Measurements from ENCODE around the gene ZNF324B. TPM values are rescaled to one million over a fixed set of nuclear protein-coding genes. Genes with fewer than 3 reads are reported as not detected.

The ZNF324B gene
- total RNA-seq: 9.2 and 12.5 TPM in 2 replicates

GRCh38 chr19:58451358-58452101 lies at the start of gene ZNF324B:
ZNF324B (plus strand) TSS chr19:58451622; CDS start chr19:58453702, 2,080 bp downstream.

DNA sequence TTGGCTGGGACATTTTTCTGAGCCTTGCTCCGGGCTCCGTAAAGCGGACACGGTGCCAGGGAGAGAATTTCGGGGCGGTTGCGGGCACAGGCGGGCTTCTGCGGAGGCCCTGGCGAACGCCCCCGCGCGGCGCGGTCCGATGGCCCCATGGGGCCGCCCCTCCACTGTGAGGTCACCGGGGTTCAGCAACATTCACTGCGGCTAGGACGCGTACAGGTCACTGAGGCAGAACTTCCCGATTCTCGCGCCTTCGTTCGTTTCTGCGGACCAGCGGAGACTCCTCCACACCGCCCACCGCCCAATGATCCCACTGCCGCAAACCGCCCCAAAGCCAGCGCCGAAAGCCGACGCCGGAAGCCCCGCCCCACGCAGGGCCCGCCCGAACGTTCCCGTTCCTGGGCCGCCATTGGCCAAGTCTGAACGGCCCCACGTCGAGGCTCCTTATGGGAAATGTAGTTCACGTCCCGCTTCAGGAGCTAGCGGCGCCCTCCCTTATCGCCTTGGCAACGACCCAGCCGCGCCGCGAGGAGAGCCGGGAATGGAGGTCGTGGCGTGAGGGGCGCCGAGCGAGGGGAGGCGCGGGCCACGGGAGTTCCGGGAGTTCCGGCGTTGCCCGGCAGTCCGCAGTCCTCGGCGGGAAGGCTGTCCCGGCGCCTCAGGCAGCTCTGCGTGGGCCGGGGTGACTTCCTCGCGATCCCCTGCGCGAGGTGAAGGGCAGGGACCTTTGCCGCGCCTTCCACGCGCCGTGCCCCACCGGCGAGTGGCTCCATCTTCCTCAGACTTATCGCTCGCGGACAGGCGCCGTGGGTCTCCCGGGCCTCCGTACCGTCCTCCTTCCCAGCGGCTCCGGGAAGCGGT lies 43.0 kb upstream of the ZNF324B start, which contains the start of gene ZNF584:
ZNF584 (plus strand) TSS at position 498 of the 858 bp plus-strand sequence. CDS start 499 bp downstream, outside the sequence.

GRCh38 chr19:58439576-58440554 lies 11.6 kb upstream of the ZNF324B start, which contains the start of gene ZNF132:
ZNF132 (minus strand) TSS chr19:58440153; CDS start chr19:58439821, 332 bp downstream.

GRCh38 chr19:58466760-58467589 lies 15.6 kb downstream of the ZNF324B start, which contains the start of gene ZNF324:
ZNF324 (plus strand) TSS chr19:58467080; CDS start chr19:58469186, 2,106 bp downstream.

DNA sequence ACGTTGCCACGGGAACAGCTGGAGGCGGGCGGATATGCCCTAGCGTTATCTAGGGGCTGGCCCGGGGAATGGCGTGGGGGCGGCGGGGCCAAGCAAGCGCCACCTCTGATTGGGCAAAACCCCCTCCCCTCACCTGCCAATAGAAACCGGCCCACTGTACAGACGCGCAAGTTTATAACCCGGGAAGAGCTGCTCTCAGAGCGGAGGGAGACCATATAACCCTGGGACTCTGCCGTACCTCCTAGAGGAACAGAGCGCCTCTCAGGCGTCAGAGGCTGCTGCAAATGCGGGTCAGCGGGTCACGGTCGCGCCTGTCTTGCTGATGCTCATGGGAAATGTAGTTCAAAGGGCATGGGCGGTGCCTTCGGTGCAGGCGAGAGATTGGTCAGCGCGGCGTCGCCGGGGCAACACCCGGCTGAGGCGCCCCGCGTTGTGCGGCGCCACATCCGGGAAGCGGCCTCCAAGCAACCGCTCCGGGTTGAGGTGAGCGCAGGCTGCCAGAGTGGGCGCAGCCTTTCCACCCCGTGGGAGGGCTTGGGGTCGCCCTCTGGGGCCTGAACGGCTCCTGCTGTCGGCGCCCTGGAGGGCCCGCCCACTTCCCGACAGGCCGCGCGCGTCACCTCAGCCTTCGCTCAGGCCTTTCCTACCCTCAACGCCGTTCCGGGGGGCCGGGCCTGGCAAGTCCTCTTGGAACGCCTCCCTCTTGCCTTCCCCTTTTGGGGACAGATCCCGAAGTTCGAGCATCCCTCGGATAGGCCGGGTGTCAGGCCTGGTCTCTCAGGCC lies 24.5 kb downstream of the ZNF324B start, which contains the start of gene ZNF446:
ZNF446 (plus strand) TSS at position 639 of the 784 bp plus-strand sequence. CDS start 867 bp downstream, outside the sequence.

Other genes starting within 250 kb of the ZNF324B start
- 31.8 and 43.4 TPM in 2 replicates for gene ZNF544, start 222.7 kb upstream of the ZNF324B start, total RNA-seq
- 6.3 and 7.6 TPM in 2 replicates for gene ZNF8, start 172.7 kb upstream of the ZNF324B start, total RNA-seq
- gene ERVK3-1, start 146.2 kb upstream of the ZNF324B start, total RNA-seq: 18.8 and 20.3 TPM in 2 replicates
- gene ZSCAN22, start 124.6 kb upstream of the ZNF324B start, total RNA-seq: 3.0 and 4.2 TPM in 2 replicates
- 10.5 and 11.5 TPM in 2 replicates for gene A1BG, start 98.1 kb upstream of the ZNF324B start, total RNA-seq
- gene ZNF497, start 88.9 kb upstream of the ZNF324B start, total RNA-seq: 0.91 and 2.0 TPM in 2 replicates
- gene ZNF837, start 70.6 kb upstream of the ZNF324B start, total RNA-seq: 1.4 and 1.9 TPM in 2 replicates
- 1,369 and 1,523 TPM in 2 replicates for gene RPS5, start 64.4 kb upstream of the ZNF324B start, total RNA-seq
- gene RNF225, start 56.0 kb upstream of the ZNF324B start, total RNA-seq: 0.13 TPM in 1 of 2 replicates, not detected in the other
- gene ZNF584, start 43.0 kb upstream of the ZNF324B start, total RNA-seq: 16.0 and 25.3 TPM in 2 replicates
- 10.6 and 11.7 TPM in 2 replicates for gene ZNF132, start 11.5 kb upstream of the ZNF324B start, total RNA-seq
- 11.2 and 16.9 TPM in 2 replicates for gene ZNF324, start 15.5 kb downstream of the ZNF324B start, total RNA-seq
- 6.3 and 7.2 TPM in 2 replicates for gene ZNF446, start 24.7 kb downstream of the ZNF324B start, total RNA-seq
- gene SLC27A5, start 60.4 kb downstream of the ZNF324B start, total RNA-seq: 5.1 and 9.1 TPM in 2 replicates
- 8.9 and 9.3 TPM in 2 replicates for gene ZBTB45, start 68.2 kb downstream of the ZNF324B start, total RNA-seq
- 284 and 376 TPM in 2 replicates for gene TRIM28, start 92.4 kb downstream of the ZNF324B start, total RNA-seq
- 96.8 and 99.2 TPM in 2 replicates for gene CHMP2A, start 103.5 kb downstream of the ZNF324B start, total RNA-seq
- gene UBE2M, start 107.0 kb downstream of the ZNF324B start, total RNA-seq: 47.2 and 63.3 TPM in 2 replicates
- gene MZF1, start 121.7 kb downstream of the ZNF324B start, total RNA-seq: 20.5 and 30.5 TPM in 2 replicates

Measured in smooth muscle cell of the pulmonary artery (primary cell).